CD4-positive, alpha-beta T cell (primary cell): Measurements from ENCODE around the gene PRR5L. TPM values are rescaled to one million over a fixed set of nuclear protein-coding genes. Genes with fewer than 3 reads are reported as not detected.

Source experiments
- ATAC-seq: fragments of 200-7000 bp; cut with Tn5 transposase; one replicate; pipeline ENCODE4 v1.10.0; 2022; ENCODE audit warnings: mild to moderate bottlenecking; ENCODE audit not compliant: poor library complexity
- CTCF ChIA-PET: fragments of 350-600 bp; sonication (Branson Sonifier 250); formaldehyde crosslinking; loops from one replicate; lab custom pipeline; 2021; ENCODE audit warnings: antibody characterized with exemption, inconsistent platforms; lab: Charles Lee
- POLR2A ChIA-PET: fragments of 350-600 bp; sonication (Branson Sonifier 250); formaldehyde crosslinking; loops from one replicate; lab custom pipeline; 2021; ENCODE audit warnings: antibody characterized with exemption, inconsistent platforms; lab: Charles Lee
- DNase-seq, 14 experiments: peaks; one replicate each; pipeline ENCODE4 v3.0.0-alpha.2; 2013 to 2020; ENCODE audit warnings: mixed read lengths in 2 of 14
- H3K27ac ChIP-seq, 2 donors: one replicate each; pipeline versions ENCODE4 v1.5.1 to v1.7.0; 2013; ENCODE audit warnings: low read length in 2 of 2, low read depth in 1 of 2, mild to moderate bottlenecking in 1 of 2
- H3K27me3 ChIP-seq, 2 experiments: 1 replicate in 1 of 2; 2 replicates in 1 of 2; pipeline versions ENCODE4 v1.6.1 to v1.7.0; 2013; ENCODE audit warnings: low read length in 2 of 2, control low read depth in 1 of 2, mild to moderate bottlenecking in 1 of 2, moderate library complexity in 1 of 2; ENCODE audit not compliant: insufficient read depth in 2 of 2, control insufficient read depth in 1 of 2
- H3K36me3 ChIP-seq: one replicate; pipeline ENCODE4 v1.6.1; 2013; ENCODE audit warnings: low read length, control low read depth; ENCODE audit not compliant: insufficient read depth
- H3K4me1 ChIP-seq: one replicate; pipeline ENCODE4 v1.6.1; 2013; ENCODE audit warnings: low read length, control low read depth; ENCODE audit not compliant: insufficient read depth
- H3K4me3 ChIP-seq: one replicate; pipeline ENCODE4 v1.5.1; 2013; ENCODE audit warnings: mild to moderate bottlenecking, low read length, moderate library complexity
- H3K9me3 ChIP-seq, 2 experiments: 1 replicate in 1 of 2; 2 replicates in 1 of 2; pipeline versions ENCODE4 v1.6.1 to v1.7.0; 2013; ENCODE audit warnings: low read length in 2 of 2, mild to moderate bottlenecking in 2 of 2, control low read depth in 1 of 2, moderate library complexity in 1 of 2; ENCODE audit not compliant: control insufficient read depth in 1 of 2, insufficient read depth in 1 of 2
- H3K27ac Mint-ChIP-seq: one replicate; pipeline ENCODE4 v1.8.0; 2020; ENCODE audit warnings: mixed read lengths
- H3K27me3 Mint-ChIP-seq: one replicate; pipeline ENCODE4 v1.8.0; 2021; ENCODE audit warnings: mixed read lengths
- H3K36me3 Mint-ChIP-seq: one replicate; pipeline ENCODE4 v1.8.0; 2021; ENCODE audit warnings: low read depth, mixed read lengths
- H3K4me1 Mint-ChIP-seq: one replicate; pipeline ENCODE4 v1.8.0; 2021; ENCODE audit warnings: low read depth, mixed read lengths
- H3K4me3 Mint-ChIP-seq: one replicate; pipeline ENCODE4 v1.8.0; 2020; ENCODE audit warnings: mild to moderate bottlenecking, mixed read lengths
- H3K9me3 Mint-ChIP-seq: one replicate; pipeline ENCODE4 v1.8.0; 2020; ENCODE audit warnings: mixed read lengths
- CTCF ChIP-seq: fragments of 200-600 bp; IDR thresholded peaks from one replicate; pipeline ENCODE4 v1.8.0; 2022; ENCODE audit warnings: antibody characterized with exemption, mild to moderate bottlenecking
- intact Hi-C, 2 experiments: fragments of 100-400 bp; cut with DNase I in 1 of 2; cut with micrococcal nuclease in 1 of 2; formaldehyde crosslinking; loops; one replicate each; pipeline versions ENCODE4 v1.15.1 to v1.9.0; 2023 to 2025; cut with DNase I, micrococcal nuclease
- total RNA-seq, 174 experiments: library from RNA in 2 of 174; stranded (reverse) in 2 of 174; gene quantifications; one replicate each; pipeline ENCODE4 v1.2.3 and lab custom pipeline; 2021 to 2026

The PRR5L gene
- total RNA-seq, 2 experiments from 2014 or later: 5.4 to 7.6 TPM

DNA sequence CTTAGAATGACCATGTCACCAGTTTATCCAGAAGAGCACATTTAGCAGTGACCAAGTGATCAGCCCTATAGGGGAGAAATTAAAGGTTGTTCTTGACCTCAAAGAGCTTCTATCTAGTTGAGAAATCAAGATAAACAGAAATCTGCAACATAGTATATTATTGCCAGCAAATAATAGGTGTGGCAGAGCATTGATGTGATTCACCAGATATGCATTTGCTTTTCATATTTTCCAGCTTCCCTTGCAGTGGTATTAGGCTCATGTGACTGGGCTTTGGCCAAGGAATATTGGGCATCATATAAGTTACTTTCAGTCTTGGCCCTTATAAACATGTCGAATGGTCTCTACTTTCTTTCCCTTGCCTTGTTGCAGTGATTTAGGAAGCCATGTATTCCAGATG lies 41.4 kb upstream of the PRR5L start:
- H3K27ac Mint-ChIP-seq: no peak overlapping the region
- ChIA-PET POLR2A (no interaction called here), CTCF (no interaction called here)
- H3K4me1 Mint-ChIP-seq: no peaks in the 10 kb centered on the region
- no peaks in the 10 kb centered on the region for H3K36me3 Mint-ChIP-seq
- DNase-seq (no peak), ATAC-seq (no peak)
- no peak overlapping the region for H3K4me3 ChIP-seq
- no peaks in the 10 kb centered on the region for H3K9me3 Mint-ChIP-seq
- no peak overlapping the region for H3K4me3 Mint-ChIP-seq
- H3K4me1 ChIP-seq: no peaks in the 10 kb centered on the region
- peaks cover 50% of the 10 kb centered on the region for H3K27me3 Mint-ChIP-seq
- TF ChIP-seq CTCF: no peak
- H3K9me3 ChIP-seq: no peaks in the 10 kb centered on the region
- no peak overlapping the region for H3K27ac ChIP-seq
- H3K36me3 ChIP-seq: no peaks in the 10 kb centered on the region
- H3K27me3 ChIP-seq: peaks cover 15 to 18% of the 10 kb centered on the region in 2 experiments
- intact Hi-C loops: no loop called here

- POLR2A ChIA-PET: no interaction called here
Observed at GRCh38 chr11:36257351-36257750, 38.7 kb upstream of the PRR5L start.

GRCh38 chr11:36258730-36259360 lies 37.2 kb upstream of the PRR5L start:
- peak in 3 of 14 experiments; percentile 5 to 21 (median 17) for DNase-seq
- intact Hi-C loops: no loop called here
- Mint-ChIP-seq H3K9me3 (no peaks in the 10 kb centered on the region), H3K27ac (no peak overlapping the region), H3K36me3 (no peaks in the 10 kb centered on the region), H3K4me3 (no peak overlapping the region), H3K4me1 (no peaks in the 10 kb centered on the region), H3K27me3 (peaks cover 57% of the 10 kb centered on the region)
- ChIA-PET POLR2A (interaction anchor here (0.7 kb wide), 1 partner anchor 234 kb away, joined by 3 read pairs; no protein-coding TSS in a partner anchor), CTCF (no interaction called here)
- H3K27ac ChIP-seq: no peak overlapping the region
- H3K4me3 ChIP-seq: no peak overlapping the region
- no peak for TF ChIP-seq CTCF
- no peaks in the 10 kb centered on the region for H3K9me3 ChIP-seq
- no peaks in the 10 kb centered on the region for H3K36me3 ChIP-seq
- ATAC-seq: no peak
- peaks cover 6 to 25% of the 10 kb centered on the region in 2 experiments for H3K27me3 ChIP-seq
- H3K4me1 ChIP-seq: no peaks in the 10 kb centered on the region

More at GRCh38 chr11:36257351-36257750, 38.7 kb upstream of the PRR5L start:
- Mint-ChIP-seq H3K4me3 (no peak overlapping the region), H3K4me1 (no peaks in the 10 kb centered on the region), H3K27ac (no peak overlapping the region), H3K9me3 (no peaks in the 10 kb centered on the region), H3K36me3 (no peaks in the 10 kb centered on the region), H3K27me3 (peaks cover 54% of the 10 kb centered on the region)
- Histone ChIP-seq H3K9me3 (no peaks in the 10 kb centered on the region), H3K27ac (no peak overlapping the region), H3K36me3 (no peaks in the 10 kb centered on the region), H3K27me3 (peaks cover 6 to 25% of the 10 kb centered on the region in 2 experiments), H3K4me3 (no peak overlapping the region), H3K4me1 (no peaks in the 10 kb centered on the region)
- DNase-seq: no peak
- CTCF ChIA-PET: no interaction called here
- ATAC-seq: no peak
- TF ChIP-seq CTCF: no peak
- intact Hi-C loops: no loop called here
